Measurements from ENCODE around the gene RAP1B. TPM values are rescaled to one million over a fixed set of nuclear protein-coding genes. Genes with fewer than 3 reads are reported as not detected.

The RAP1B gene
- total and polyA plus RNA-seq, 12 donors: 74.6 to 302 (median 165) TPM

DNA sequence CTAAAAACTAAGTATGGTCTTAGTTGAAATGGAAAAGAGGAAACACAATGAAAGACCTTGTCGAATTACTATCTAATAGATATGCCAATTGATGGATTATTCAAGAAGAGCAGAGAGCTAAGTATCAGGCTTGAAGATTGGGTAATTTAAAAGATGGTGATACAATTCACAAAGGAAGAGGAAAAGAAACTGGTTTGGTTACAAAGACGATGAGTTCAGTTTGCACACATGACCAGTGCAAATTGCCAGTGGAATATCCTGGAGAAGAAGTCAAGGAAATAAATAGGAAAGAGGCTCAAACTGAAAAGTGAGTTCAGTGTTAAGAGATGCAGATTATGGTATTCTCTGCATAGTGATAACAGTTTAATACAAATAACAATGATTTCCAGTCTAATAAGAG is 2.5 kb upstream of the RAP1B start:
- 62 to 71% (median 66%) methylated on average over 2 of the region's 2 CpGs for WGBS, 4 donors
- Histone ChIP-seq H3K9me3 (replicated peaks in 1 of 3) (no peaks in the 10 kb centered on the region), H3K36me3 (replicated peaks in 1 of 2) (no peaks in the 10 kb centered on the region), H3K4me1 (replicated peaks in 1 of 2) (peaks cover 7 to 13% of the 10 kb centered on the region in 2 donors), H3K4me3 (no peak overlapping the region), H3K27ac (no peak overlapping the region), H3K27me3 (no peaks in the 10 kb centered on the region)
- intact Hi-C loops (cut with DNase I): no loop called here
- no peak for DNase-seq
- TF ChIP-seq, protein P1, sequence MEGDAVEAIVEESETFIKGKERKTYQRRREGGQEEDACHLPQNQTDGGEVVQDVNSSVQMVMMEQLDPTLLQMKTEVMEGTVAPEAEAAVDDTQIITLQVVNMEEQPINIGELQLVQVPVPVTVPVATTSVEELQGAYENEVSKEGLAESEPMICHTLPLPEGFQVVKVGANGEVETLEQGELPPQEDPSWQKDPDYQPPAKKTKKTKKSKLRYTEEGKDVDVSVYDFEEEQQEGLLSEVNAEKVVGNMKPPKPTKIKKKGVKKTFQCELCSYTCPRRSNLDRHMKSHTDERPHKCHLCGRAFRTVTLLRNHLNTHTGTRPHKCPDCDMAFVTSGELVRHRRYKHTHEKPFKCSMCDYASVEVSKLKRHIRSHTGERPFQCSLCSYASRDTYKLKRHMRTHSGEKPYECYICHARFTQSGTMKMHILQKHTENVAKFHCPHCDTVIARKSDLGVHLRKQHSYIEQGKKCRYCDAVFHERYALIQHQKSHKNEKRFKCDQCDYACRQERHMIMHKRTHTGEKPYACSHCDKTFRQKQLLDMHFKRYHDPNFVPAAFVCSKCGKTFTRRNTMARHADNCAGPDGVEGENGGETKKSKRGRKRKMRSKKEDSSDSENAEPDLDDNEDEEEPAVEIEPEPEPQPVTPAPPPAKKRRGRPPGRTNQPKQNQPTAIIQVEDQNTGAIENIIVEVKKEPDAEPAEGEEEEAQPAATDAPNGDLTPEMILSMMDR (IDR thresholded peaks at IDR 0.05): no peak
- no peak for TF ChIP-seq POLR2A (IDR thresholded peaks at IDR 0.05)

DNA sequence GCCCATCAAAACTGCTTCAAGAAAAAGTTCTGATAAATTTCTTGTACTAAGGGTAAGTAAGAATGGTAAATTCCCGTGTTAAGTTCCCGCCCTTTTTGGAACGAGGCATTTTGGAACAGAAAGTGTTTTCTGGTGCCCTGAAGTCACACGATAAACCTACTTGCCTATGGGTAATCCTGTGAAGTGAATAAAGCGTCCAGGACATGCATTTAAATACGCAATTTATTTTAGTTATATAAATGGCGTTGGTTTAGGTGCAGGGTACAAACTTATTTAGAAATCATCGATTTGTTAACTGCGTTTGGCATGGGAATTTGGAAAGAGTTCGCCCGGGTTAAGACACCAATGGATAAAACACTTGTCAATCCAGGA is 715 bp upstream of the RAP1B start:
- DNase-seq: peak in 1 of 7 donors; percentile 31
- intact Hi-C loops (cut with DNase I): loop anchor here in 1 of 2 donors (5.0 to 10.0 kb wide), 2 partner anchors 75 to 248 kb away; partner anchors contain the start of gene NUP107
- 1 to 8% (median 6%) methylated on average over 11 of the region's 11 CpGs for WGBS, 4 donors

DNA sequence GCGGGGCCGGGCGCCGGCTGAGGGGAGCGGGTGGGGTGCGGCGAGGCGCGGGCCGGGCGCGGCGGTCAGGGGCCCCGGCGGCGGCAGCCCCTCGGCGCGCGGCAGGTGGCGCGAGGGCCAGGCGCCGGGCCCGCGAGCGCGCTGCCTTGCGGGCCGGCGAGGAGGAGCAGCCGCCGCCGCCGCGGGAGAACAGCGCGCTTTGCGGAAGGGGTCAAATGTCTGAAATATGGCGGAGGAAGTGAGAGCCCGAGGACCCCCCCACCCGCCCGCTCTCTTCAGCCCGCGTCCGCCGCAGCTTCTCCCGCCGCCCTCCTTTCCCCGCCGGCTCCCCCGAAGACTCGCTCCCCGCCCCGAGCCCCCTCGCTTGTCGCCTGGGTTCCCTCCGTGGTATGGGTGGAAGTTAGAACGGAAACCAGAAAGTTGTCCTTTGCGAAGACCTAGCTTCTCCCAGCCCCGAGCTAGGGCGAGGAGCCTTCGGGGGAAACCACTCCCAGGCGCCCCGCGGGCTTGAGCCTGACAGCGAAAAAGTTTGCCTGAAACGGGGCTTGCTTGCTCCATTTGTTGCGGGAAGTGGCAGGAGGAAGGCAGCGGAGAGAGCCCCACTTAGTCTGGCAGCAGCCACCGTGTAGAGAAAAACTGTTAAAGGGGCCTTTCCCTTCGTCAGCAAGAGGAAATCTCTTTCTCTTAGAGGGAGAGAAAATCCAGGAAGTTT is 551 bp downstream of the RAP1B start:
- peak overlapping the region; percentile 93 to 99 (median 96) for H3K27ac ChIP-seq
- peak overlapping the region; percentile 45 to 88 (median 58) for H3K4me3 ChIP-seq
- peak; percentile 58 to 82 (median 71) for DNase-seq
- H3K9me3 ChIP-seq (replicated peaks in 1 of 3): no peaks in the 10 kb centered on the region
- intact Hi-C loops (cut with DNase I): loop anchor here in 1 of 2 donors (5.0 to 10.0 kb wide), 2 partner anchors 74 to 249 kb away; partner anchors contain the start of gene NUP107
- no peaks in the 10 kb centered on the region for H3K27me3 ChIP-seq
- WGBS, 4 donors: 0 to 1% (median 0%) methylated on average over 5 to 72 of the region's 72 CpGs
- no peaks in the 10 kb centered on the region for H3K36me3 ChIP-seq (replicated peaks in 1 of 2)
- peak in 1 of 2 donors; percentile 71 for TF ChIP-seq POLR2A (IDR thresholded peaks at IDR 0.05)
- TF ChIP-seq, protein P1 (IDR thresholded peaks at IDR 0.05): no peak
- peaks cover 27 to 43% of the 10 kb centered on the region in 2 donors for H3K4me1 ChIP-seq (replicated peaks in 1 of 2)

More for the DNA sequence above, 715 bp upstream of the RAP1B start:
- no peaks in the 10 kb centered on the region for H3K27me3 ChIP-seq
- H3K27ac ChIP-seq: peak overlapping the region; percentile 58 to 99 (median 94)
- TF ChIP-seq, protein P1 (IDR thresholded peaks at IDR 0.05): no peak
- TF ChIP-seq POLR2A (IDR thresholded peaks at IDR 0.05): no peak
- peaks cover 21 to 31% of the 10 kb centered on the region in 2 donors for H3K4me1 ChIP-seq (replicated peaks in 1 of 2)
- peak overlapping the region in 3 of 4 donors; percentile 49 to 88 (median 60) for H3K4me3 ChIP-seq
- H3K36me3 ChIP-seq (replicated peaks in 1 of 2): no peaks in the 10 kb centered on the region
- H3K9me3 ChIP-seq (replicated peaks in 1 of 3): no peaks in the 10 kb centered on the region

DNA sequence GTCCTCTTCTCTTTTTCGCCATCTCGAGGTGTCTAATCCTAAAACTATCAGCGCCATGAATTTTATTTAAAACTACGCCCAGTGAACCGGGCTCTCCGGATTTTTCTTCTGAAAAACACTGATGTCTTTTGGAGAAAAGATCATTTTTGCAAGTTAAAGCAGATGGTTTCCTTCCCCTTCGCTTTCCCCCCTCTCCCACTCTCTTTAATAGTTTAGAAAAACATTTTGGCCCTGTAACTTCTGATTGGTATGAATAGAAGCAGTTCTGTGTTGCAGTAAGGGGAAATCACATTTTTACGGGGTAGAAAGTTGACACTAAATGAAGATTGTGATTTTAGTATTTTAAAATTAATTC is 1.1 kb downstream of the RAP1B start:
- WGBS, 4 donors: 0 to 1% (median 0%) methylated on average over 8 of the region's 8 CpGs
- Histone ChIP-seq H3K27ac (peak overlapping the region; percentile 93 to 99 (median 96)), H3K4me1 (replicated peaks in 1 of 2) (peaks cover 27 to 45% of the 10 kb centered on the region in 2 donors), H3K9me3 (replicated peaks in 1 of 3) (no peaks in the 10 kb centered on the region), H3K4me3 (peak overlapping the region; percentile 45 to 88 (median 58)), H3K27me3 (no peaks in the 10 kb centered on the region), H3K36me3 (replicated peaks in 1 of 2) (no peaks in the 10 kb centered on the region)
- DNase-seq: no peak
- TF ChIP-seq, protein P1 (IDR thresholded peaks at IDR 0.05): no peak
- TF ChIP-seq POLR2A (IDR thresholded peaks at IDR 0.05): no peak
- intact Hi-C loops (cut with DNase I): loop anchor here in 1 of 2 donors (5.0 to 10.0 kb wide), 2 partner anchors 73 to 249 kb away; partner anchors contain the start of gene NUP107

Data from adrenal gland (tissue), 12 donors.